Smooth muscle cell of the brain vasculature (primary cell): ENCODE measurements around the gene SAPCD1.

Experiments used
- DNase-seq: peaks from one replicate; pipeline ENCODE4 v3.0.0-alpha.2; 2012; ENCODE audit warnings: low read depth, low spot score

SAPCD1 gene

DNA sequence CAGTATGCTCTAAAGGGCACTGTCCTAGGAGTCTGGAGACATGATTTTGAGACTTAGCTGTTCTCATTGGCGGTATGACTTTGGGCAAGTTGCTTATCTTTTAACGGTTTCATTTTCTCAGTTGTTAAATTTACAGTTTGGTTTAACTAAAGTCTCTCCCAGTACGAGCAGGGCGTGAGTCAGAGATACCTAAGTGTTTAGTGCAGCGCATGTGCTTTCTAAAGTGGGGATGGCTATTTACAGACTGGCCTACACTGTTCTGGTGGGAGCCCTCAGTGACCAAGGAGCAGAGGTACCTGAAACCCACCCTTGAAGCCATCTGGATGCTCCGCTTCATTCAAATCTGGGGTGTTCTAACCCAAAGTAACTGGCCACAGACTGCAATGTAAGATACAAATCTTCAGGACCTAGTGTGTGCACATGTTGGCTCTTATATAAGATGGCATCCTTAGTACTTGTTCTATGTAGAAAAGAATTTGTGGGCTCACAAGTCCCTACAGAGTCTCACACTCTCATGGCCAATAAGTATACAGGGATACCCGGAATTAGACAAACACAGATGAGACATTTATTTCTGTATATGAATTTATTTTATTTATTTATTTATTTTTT, 11.9 kb upstream of the SAPCD1 start:
- DNase-seq, result no peak

DNA sequence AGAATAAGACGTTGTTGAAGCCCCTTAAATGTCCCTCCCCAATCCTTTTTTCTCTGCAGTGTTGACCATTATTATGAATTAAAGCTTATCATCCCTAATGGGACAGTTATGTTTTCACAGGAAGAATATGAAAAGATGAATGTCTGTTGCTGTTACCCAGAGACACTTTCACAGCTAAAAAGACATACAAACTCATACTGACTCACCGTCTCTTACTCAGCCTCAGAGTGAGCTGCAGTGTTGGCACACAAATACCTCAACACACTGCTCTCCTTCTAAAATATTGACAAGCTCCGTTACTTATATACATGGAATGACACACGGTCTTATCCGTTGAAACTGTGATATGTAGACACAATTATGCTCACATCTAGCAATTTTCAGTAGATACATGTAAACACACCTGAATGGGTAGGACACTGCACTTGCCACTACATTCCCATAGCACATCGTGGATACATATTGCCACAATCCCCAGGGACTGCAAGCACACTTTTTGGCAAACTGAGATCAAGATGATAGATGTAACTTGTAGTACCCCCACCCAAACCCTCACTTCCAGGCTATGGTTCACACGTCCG, 9.6 kb upstream of the SAPCD1 start:
- DNase-seq, result no peak

DNA sequence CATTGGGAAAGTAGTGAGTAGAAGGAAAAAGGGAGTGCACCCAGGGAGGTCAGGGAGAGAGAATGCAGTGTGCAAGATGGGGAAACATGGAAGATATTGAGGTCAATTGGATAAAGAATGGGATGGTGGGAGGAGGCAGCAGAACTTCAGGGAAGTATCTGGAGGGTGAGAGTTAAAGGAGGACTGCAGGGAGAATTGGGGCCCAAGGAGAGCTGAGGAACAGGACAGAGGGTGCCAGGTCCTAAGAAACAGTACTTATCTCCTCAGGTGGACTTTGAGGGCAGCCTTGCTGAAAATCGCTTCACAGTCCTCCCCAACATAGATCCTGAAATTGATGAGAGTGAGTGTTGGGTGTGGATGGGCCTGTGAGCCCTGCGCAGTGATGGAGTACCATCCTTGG, 4.2 kb upstream of the SAPCD1 start:
- DNase-seq, result no peak

DNA sequence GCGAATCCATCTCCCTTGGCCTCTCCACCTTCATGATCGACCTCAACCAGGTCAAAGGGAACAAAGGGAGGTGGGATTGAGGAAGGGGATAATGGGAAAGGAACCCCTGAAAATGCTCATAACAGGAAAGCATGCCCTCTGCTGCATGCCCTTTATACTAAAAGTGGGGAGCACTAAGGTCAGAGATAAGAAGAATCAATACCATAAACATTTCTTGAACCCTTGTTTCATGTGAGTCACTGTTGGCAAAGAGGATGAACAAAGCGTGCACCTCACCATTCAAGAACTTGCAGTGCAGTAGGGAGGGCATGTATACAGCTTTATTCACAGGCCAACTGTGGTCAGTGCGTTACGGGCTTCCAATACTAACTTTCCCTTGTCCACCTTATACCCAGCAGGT, 1.7 kb upstream of the SAPCD1 start:
- DNase-seq, result no peak

DNA sequence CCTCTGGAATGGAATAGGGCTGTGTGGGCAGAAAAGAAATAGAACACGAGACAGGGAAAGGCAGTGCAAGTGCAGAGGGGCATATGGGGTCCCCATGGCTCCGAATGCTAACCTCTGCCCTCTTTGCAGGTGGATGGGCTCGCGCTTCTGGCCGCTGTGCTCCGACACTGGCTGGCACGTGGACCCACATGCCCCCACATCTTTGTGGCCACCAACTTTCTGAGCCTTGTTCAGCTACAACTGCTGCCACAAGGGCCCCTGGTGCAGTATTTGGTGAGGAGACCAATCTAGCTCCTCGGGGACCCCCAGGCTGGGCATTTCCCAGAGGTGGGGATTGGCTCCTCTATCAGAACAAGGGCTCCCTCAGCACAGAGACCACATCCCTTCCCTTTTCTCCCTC, 1.1 kb upstream of the SAPCD1 start:
- DNase-seq, result no peak

DNA sequence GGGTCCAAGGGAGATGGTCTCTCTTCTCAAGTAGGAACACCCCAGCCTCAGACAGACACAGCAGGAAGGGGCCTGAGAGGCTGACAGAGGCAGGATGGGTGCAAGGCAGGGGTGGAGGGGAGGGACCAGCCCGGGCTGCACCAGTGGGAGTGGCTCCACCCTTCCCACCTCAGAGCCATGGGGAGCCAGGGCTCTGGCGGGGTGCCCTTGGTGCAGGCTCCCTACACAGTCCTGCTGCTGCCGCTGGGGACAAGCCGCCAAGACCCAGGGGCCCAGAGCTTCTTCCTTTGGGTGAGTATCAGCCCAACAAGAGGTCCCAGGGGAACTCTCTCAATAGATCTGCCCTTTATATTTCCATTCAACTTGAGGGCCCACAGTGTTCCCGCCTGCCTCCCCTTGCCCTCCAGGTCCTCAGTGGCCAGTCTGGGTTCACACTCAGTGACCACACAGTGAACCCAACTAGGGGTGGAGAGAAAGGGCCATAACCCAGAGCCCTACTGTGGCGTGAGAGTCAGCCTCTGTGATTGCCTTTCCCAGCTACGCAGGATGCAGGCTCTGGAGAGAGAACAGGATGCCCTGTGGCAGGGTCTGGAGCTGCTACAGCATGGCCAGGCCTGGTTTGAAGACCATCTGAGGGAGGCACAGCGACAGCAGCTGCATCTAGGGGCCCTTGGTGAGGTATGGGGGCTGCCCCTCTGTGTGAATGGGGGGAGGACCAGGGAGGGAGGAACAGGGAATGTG, 592 bp downstream of the SAPCD1 start:
- DNase-seq, result no peak

DNA sequence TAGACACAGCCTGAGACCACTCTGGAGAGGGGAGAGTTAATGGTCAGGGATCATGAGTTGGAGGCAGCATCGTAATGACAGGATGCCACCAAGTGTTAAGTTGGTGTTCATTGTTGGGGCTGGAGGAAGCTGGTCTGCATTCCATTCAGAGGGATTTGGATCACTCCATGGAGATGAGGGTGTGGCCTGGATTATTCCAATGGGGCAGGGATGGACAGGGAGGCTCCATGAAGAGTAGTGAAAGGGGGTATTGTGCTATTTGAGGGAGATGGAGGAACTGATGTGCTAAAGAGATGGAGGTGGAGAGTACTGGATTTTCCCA, 1.1 kb downstream of the SAPCD1 start:
- DNase-seq, result no peak

DNA sequence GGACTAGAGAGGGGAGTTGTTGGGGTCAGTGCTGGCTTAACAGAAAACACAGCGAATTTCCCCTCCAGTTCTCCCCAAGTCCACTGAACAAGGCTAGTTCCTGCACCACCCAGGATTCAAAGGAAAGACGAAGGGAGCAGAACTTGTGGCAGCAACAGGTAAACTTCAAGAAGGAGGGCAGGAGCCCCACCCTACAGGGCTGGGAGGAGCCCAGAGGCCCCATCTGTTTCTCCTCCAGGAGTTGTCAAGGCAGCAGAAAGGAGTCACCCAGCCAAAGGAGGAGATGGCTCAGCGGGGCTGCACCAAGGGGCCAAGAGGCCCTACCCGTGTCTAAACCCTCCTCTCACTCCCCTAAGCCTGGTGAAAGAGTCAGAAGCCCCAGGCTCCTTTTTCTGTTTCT, 1.7 kb downstream of the SAPCD1 start:
- DNase-seq, result no peak

DNA sequence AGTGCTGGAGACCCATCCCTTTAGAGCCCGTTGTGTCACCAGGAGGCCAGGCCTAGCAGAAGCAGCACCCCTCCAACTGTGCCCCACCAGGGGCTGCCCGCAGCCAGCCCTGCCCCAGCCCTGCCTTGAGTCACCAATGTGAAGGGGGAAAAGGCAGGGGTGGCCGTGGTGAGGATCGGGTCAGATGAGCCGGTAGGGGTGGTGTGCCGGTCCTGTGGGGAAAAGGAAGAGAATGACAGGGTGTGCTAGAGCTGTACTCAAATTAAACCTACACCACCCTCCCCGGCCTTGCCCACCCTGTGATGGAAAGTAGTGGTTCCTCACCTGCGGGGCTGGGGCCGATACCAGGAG, 3.1 kb downstream of the SAPCD1 start:
- DNase-seq, result no peak

DNA sequence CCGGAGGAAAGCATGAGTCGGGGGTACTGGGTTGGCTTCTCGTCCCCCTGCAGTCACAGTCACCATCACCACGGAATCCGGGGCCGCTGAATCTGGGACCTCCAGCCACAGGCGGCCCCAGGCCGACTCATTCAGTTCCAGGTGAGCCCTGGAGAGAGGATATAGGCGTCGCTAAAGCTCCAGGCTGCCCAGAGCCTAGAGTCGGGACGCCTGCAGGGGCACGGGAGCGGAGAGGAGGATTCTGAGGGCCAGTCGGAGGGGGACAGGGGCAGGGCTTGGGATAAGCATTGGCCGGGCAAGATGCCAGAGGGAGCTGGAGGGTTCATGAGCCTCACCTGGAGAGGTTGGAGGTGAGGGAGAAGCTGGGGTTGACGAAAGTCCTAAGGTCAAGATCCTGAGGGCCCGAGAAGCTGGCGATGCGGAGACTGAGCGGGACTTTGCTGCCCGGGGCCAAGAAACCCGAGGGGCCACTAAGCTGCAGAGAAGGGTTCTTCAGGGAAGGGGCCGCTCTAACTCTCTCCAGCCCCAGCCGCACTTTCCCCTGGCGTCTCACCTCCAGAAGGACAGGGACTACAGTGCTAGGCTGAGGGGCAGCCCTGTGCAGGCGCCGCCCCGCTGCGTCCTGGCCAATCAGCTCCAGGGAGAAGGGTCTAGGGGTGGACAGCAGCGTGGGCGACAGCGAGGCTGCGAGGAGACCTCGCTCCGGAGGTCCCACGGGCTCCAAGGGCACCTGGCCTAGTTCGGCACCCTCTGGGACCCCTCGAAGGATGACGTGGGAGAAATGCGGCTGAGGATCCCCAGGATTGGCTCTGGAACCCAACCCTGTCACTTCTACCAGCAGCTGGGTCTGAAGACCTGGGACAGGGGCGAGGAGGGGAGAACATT, 3.7 kb downstream of the SAPCD1 start:
- no peak for DNase-seq

DNA sequence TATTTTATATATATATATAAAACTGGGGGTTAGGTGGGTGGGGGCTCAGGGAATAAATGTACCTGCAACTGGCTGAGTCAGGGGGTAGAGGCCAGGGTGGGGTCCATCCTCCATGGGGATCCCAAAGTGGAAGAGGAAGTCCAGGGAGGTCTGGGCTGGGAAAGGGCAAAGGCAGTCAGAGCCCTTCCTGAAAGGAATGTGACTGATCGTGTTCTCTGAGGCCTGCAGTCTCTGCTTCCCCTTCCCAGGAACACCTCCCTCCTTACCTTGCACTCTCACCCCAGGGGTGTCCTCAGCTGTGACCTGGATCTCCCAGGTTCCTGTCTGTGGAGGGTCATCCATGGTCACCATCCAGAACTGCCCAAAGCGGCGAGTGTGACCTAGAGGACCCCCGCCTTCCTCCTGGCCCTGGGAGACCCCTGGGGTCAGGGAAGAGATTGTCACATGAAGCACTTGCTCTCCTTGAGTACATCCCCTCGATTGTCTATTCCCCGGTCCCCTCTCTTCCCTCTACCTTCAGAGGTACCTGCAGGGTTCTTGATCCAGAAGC, 4.7 kb downstream of the SAPCD1 start:
- DNase-seq, result no peak

DNA sequence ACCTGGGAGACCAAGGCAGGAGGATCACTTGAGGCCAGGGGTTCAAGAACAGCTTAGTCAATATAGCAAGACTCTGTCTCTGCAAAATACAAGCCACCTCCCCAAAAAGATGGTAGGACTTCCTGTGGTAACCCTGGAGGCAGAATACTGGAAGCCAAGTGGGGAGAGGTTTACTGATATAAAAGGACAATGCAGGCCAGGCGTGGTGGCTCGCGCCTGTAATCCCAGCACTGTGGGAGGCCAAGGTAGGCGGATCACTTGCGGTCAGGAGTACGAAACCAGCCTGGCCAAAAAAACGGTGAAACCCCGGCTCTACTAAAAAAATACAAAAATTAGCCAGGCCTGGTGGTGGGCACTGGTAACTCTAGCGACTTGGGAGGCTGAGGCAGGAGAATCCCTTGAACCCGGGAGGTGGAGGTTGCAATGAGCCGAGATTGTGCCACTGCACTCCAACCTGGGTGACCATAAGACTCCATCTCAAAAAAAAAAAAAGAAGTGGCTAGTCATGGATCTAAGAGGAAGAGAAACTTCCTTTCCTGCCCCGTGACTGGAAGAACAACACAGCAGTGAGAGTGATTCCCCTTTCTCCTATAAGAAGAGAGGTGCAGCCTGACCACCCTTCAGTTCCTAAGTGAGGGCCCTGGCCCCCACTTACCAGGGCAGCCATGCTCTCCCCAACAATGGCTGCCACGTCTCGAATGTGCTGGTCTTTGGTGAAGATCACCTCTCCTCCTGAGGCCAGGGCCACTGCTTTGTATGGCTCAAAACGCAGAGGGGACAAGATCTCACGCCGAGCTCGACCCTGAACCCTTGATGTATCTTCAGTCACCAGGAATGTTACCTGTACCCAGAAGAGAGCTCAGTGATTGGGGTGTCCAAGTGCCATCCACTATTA, 6.2 kb downstream of the SAPCD1 start:
- DNase-seq, result no peak

DNA sequence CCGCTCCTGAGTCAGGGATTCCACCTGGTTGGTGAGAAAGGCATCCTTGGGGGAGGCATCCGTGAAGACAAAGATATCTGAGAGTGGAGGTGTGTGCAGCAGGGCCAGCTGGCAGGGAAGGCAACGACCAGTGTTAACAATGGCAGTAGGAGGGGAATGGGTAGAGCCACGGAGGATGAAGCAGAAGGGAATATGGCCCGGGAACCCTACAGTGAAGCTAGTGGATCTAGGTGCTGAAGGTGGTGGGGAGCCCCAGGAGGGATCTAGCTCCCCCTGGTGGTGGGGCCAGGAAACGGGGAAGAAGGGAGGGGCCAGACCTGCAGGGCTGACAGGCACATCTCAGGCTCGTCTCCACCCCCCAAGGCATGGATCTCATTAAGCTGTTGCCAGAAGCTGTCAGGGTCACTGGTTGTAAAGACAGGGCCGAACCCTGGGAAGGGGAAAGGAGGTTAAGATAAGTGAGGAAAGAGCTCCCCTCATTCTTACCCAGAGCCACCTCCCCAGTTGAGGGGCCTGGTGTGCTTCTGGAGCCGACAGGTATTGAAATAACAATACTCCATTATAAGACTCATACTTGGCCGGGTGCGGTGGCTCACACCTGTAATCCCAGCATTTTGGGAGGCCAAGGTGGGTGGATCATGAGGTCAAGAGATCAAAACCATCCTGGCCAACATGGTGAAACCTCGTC, 7.4 kb downstream of the SAPCD1 start:
- DNase-seq, result no peak

DNA sequence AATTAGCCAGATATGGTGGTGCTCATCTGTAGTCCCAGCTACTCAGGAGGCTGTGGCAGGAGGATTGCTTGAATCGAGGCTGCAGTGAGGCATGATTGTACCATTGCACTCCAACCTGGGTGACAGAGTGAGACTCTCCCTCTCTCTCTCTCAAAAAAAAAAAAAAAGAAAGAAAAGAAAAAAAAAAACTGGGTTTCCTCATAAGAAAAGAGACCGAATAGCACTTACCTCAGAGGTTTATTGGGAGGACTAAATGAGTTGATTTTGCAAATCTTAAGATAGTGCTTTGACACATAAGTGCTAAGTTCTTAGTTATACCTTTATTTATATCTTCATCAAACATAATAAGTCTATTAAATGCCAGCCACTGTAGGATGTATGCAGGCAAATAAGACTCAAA, 8.4 kb downstream of the SAPCD1 start:
- no peak for DNase-seq

DNA sequence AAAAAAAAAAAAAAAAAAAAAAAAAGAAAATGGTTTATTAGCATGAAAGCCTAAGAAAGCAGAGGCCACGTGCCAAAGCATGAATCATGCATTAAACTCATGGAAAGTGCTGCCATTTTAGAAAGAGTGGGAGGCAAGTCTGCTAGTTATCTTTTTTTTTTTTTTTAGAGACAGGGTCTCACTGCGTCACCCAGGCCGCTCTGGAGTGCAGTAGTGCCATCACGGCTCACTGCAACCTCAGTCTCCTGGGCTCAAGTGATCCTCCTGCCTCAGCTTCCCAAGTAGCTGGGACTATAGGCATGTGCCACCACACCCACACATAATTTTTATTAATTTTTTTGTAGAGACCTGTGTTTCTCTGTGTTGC, 9.5 kb downstream of the SAPCD1 start:
- DNase-seq, result no peak

DNA sequence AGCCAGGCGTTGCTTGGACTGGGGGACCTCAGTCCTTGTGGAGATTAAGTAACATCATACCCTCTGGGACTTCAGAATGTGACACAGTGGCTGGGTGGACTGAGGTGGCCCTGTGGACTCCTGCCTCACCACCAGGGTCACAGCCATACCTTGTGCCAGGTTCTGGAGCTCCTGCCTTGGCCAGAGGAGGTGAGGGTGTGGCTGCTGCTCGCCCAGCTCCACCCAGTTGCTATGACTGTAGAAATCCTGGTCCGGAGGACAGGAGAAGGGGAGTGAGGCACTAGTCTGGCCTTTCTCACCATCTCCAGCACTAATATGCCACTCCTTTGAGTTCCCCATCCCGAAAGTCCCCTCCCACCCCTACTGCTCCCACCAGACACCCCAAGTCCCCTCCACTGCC, 12.7 kb downstream of the SAPCD1 start:
- DNase-seq, result no peak

DNA sequence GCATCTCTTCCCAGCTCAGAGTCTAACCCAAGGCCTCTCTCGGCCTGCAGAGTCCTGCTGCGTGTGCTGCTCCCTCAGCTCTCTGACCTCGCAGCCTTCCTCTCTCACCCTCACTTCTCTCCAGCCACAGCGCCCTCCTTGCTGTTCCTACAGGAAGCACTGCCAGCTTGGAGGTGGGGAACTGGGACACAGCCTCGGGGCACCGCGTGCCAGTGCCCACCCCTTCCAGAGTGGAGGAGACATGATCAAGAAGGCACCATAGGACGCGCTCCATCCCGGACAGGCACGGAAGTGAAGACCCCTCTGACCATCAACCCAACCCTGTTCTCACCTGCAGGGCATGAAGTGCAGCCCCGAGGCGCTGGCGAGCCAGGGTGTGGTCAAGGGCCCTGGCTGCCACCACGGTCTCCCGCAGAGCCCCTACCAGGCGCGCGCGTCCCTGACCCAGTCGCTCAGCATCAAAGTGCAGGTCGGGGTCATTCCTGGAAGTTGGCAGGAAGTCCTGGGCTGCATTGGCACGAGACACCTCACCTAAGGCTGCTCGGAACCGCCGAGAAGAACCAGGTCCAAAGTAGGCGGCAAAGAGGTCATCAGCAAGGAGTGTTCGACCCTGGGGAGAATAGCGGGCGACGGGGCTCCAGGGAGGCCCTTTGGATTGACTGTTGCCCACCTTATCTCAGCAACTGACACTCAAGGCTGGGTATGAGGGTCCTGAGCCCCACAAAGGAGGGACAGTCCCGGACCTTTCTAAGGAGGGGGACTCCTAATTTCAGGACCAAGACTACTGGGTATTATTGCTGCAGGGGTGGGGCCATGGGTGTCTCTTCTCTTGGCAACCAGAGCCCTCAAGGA, 13.4 kb downstream of the SAPCD1 start:
- DNase-seq, result no peak

DNA sequence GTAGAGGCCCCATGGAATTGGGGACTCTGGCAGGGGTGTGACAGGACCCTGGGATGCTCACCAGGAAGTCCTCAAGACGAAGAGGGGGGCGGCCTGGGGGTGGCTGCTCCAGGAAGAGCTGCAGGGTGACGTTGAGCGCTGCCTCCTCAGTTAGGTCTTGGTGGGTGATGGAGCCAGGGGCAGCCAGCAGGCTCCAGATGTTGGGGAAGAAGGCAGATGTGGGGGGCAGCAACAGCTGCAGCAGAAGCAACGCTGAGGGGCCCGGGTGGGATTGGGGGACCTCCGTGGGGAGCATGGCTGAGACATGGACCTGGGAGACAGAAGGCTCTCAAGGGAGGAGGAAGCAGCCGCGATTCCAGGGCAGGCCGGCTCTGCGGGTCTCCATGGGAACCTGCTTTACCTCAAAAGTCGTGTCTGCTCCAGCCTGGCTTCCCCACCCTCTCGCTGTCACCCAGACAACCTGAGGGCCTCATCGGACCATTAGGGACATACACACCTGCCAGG, 14.1 kb downstream of the SAPCD1 start:
- DNase-seq, result no peak

DNA sequence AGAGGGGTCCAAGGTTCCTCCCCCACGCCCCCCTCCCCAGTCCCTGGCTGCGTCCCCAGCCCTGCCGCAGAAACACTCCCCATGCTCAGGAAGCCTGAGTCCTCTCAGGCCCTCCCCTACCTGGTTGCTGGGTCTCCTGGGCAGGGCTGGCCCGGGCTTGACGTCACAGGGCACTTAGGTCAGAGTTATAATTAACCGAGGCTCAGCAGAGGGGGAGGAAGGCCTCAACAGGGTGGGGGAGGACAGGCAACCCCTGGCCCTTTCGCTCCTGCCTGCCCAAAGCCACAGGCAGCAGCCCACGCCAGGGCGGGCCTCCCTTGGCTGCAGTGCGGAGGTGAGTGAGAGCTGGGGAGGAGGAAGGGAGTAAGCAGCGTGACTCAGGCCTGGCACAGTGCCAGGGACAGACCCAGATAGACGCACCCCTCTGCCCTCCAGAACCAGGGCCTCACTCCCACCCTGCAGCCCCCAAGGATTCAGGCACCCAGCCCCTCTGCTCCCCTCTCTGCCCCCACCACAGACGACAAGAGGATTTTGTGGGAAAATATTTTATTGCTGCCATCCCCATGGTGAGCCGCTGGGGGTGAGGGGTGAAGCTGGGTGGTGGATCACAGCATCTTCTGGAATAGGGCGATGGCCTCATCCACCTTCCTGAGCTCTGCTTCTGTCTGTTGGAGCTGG, 14.7 kb downstream of the SAPCD1 start, which contains the start of gene VWA7:
VWA7 (minus strand) TSS at position 340 of the 678 bp plus-strand sequence. CDS start 549 bp downstream, outside the sequence.
- DNase-seq, result no peak
